NCI-H1048 (cell line): ENCODE results near the gene COL6A1.

Source experiments
- DNase-seq: peaks from one replicate; lab custom pipeline; 2025; lab: John Stamatoyannopoulos, UW

Gene COL6A1

DNA sequence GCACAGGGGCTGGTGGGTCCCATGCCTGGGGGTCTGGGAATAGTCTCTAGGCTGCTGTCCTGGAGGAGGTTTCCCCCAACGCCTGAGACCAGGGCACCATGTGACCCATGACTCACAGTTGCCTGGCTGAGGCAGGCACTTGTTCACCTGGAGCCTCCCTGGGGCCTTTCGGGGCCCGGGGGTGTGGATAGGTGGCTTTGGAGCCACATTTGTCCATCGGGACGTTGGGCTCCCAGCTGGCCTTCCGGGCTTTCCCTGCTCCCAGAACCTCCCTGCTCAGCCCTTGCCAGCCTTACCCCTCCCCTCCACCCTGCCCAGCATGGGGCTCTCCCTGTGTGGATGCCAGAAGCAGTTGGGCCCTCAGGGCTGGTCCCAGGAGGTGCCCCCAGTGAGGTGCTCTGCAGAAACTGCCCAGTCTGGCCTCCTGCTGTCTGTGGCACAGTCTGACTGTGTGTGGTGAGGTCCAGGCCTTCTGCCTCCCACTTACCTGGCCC lies 14.2 kb downstream of the COL6A1 start:
- no peak for DNase-seq

DNA sequence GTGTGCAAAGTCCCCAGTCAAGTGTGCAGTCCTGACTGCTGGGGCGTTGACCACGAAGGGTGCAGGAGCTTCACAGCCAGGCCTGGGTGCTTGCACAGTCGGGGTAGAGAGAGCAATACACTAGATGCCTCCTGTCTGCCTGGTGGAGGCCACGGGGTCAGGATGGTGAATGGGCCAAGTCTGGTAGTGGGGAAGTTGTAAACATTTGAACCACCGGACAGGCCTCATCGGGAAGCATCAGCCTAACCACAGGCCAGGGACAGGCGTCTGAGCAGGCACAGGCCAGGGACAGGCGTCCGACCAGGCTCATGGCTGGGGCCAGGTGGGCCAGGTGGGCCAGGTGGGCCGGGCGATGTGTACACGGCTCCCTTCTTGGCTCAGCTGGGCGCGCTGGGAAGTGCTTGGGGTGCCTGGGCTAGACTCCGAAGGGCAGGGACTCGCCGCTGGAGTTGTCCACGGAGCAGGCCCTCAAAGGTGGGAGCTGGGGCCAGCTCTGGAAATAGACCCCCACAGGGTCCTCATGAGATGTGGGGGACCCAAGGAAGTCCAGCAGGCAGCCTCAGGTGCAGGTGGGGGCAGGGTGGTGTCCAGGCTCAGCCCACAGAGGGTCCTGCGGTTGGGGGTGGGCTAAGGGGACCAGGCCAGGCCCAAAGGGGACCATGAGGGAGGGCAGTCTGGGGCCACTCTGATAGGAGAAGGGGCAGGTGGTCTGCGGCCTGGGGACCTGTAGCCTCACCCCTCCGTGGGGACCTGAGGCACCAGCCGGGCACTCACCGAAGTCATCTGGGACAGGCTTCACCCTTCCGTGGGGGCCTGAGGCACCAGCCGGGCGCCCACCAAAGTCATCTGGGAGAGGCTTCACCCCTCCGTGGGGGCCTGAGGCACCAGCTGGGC lies 15.0 kb downstream of the COL6A1 start:
- no peak for DNase-seq

DNA sequence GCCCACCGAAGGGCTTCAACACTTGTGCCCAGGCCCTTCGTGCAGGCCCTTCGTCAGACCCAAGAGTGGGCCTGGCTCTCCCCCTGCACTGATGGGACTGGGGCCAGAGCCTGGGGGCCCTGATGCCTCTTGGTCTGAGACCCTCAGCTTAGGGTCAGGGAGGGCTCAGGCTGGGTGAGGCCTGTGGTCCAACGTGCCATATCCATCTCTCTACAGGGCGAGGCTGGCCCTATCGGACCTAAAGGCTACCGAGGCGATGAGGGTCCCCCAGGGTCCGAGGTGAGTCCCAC lies 15.6 kb downstream of the COL6A1 start:
- DNase-seq, result no peak

DNA sequence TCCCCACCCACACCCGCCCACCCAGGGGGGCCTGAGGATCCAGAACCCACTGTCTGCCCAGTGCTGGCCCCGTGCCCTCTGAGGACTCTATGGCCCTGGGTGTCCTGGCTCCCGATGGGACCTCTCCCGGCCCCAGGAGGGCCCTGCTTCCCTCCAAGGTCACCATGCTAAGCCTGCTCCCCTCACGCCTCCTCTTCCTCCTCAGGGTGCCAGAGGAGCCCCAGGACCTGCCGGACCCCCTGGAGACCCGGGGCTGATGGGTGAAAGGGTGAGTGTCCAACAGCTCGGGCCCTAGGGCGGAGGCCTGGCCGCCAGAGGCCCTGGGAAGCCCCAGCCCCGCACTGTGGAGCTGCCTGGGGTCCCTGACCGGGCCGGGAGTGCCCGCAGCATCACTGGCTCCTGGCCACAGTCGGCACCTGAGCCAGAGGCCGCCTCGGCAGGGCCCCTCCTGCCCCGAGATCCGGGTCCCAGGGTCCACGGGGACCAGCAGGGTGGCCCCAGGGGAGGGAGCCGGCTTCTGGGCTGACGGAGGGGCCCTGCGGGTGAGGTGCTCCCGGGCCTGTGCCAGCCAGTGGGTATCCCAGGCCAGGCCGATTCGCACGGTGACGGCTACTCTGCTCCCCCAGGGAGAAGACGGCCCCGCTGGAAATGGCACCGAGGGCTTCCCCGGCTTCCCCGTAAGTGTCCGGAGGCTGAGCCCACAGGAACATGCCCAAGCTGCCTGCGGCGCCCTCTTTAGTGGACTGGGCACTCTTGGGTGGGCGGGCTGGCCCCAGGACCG lies 16.1 kb downstream of the COL6A1 start:
- no peak for DNase-seq

DNA sequence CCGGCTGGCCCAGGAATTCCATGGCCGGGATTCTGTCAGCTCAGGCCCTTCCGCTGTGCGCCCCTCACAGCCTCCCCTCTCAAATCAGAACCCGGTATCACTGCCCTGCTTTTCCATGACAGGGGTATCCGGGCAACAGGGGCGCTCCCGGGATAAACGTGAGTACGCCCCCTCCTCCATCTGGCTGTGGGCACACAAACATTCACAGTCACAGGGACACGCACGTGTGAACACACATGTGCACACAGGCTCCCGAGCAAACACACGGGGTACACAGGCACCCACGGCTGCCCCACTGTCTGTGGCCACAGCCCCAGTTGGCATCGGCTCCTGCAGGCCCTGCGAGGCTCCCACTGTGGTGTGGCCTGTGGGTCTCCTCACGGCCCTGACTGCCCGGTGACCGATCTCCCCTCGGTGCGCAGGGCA lies 16.7 kb downstream of the COL6A1 start:
- no peak for DNase-seq

DNA sequence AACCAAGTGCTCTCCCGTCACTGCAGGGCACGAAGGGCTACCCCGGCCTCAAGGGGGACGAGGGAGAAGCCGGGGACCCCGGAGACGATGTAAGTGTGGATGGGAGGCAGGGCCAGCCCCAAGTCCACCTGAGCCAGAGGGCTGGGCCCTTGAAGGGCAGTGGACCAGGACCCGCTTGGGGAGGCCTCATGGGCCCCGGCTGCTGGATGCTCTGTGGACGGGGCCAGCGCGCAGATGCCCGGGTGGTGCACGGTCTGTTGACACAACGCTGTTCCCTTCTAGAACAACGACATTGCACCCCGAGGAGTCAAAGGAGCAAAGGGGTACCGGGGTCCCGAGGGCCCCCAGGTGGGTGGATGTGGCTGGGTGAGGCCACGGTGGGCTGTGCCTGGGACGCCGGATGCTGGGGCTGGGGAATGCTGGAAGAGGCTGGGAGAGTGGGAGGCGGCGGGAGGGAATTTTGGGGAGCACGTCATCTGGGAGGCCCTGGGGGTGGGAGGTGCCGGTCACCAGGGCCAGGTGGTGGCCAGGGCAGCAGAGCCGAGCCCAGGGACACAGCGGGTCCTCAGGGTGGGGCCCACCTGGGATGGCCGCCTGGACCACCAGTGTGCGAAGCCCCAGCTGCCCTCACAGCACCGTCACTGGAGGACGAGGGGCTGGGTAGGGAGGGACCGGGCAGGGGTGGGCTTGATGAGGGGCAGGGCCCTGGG lies 17.5 kb downstream of the COL6A1 start:
- no peak for DNase-seq

DNA sequence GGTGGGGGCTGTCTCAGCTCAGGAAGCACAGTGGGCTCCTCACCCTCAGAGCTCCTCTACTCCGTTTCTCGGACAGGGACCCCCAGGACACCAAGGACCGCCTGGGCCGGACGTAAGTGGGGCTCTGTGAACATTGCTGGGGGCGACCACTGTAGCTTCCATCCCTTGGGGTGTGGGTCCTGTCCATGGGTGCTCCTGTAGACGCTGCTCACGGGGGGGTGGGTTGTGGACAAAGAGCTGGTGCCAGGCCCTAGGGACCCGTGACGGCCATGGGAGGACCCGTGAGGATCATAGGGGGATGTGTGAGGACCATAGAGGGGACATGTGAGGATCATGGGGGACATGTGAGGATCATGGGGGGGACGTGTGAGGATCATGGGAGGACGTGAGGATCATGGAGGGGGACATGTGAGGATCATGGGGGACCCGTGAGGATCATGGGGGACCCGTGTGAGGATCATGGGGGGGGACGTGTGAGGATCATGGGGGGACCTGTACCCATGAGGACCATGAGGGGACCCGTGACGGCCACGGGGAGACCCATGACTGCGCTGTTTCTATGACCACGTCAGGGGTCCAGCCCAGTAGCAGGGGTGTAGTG lies 18.1 kb downstream of the COL6A1 start:
- DNase-seq, result no peak

DNA sequence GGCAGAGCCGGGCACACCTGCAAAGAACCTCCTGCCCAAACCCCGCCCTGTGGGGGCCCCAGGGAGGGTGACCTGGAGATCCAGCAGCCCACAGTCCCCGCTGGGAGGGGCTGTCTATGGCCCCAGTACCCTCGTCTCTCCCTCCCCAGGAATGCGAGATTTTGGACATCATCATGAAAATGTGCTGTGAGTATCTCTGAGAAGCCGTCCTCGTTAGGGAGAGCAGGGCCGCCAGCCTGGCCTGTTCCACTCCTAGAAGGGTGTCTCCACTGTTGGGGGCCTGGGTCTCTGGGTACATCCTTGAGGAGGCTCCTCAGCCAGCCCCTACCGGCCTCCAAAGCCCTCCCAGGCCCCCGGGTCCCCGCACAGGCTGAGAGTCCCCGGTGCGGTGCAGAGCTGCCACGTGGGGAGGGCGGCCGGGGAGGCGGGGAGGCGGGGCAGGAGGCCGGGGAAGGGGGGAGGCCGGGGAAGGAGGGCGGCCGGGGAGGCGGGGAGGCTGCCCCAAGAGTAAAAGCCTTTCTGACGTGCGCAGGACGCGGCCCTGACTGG lies 18.7 kb downstream of the COL6A1 start:
- no peak for DNase-seq

DNA sequence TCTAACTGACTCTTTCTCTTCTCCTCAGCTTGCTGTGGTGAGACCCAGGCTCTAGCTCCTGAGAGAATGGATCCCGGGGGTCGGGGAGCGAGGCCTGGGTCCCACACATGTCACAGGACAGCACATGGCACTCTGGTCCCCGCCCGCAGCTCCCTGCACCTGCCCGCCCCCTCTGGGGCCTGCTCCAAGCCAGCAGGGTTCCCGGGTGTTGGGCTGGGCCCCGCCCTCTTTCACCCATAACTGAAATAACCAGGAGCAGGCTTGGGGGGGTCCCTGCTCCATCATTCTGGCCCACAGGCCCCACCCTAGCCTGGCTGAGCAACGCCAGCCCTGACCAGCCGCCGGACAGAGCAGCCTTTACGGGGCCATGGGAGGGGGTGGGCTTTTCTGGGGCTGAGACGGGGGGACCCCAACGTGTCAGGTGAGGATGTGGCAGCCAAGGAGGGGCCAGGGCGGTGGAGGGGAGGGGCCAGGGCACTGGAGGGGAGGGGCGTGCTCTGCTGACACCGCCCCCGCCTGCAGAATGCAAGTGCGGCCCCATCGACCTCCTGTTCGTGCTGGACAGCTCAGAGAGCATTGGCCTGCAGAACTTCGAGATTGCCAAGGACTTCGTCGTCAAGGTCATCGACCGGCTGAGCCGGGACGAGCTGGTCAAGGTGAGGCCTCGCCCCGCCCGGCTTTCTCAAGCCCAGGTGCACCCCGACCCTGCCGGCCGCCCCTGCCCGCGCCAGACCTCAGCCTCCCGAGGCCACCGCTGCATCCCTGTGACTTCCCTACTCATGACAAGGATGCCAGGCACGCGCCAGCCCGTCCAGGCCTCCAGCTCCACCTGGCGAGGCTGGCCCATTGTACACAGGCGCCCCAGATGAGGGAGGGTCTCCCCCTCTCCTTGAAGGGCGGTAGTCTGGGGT lies 19.4 kb downstream of the COL6A1 start:
- DNase-seq, result no peak

DNA sequence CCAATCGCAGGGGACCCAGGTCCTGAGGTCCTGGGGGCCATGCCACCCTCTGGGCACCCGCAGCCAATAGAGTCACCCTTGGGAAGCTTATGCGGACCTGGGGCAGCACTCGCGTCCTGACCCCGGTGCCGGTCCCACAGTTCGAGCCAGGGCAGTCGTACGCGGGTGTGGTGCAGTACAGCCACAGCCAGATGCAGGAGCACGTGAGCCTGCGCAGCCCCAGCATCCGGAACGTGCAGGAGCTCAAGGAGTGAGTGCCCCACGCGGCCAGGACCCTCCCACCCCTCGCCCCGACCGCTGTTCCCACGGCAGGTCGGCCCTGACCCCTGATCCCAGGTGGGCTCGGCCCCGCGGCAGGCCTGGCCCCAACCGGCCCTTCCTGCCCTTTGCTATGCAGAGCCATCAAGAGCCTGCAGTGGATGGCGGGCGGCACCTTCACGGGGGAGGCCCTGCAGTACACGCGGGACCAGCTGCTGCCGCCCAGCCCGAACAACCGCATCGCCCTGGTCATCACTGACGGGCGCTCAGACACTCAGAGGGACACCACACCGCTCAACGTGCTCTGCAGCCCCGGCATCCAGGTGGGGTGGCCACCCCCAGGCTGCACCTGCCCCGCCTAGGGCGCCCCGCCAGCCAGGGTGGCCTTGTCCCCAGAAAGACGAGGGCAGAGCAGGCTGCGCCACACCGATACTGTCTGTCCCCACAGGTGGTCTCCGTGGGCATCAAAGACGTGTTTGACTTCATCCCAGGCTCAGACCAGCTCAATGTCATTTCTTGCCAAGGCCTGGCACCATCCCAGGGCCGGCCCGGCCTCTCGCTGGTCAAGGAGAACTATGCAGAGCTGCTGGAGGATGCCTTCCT lies 20.5 kb downstream of the COL6A1 start:
- no peak for DNase-seq

DNA sequence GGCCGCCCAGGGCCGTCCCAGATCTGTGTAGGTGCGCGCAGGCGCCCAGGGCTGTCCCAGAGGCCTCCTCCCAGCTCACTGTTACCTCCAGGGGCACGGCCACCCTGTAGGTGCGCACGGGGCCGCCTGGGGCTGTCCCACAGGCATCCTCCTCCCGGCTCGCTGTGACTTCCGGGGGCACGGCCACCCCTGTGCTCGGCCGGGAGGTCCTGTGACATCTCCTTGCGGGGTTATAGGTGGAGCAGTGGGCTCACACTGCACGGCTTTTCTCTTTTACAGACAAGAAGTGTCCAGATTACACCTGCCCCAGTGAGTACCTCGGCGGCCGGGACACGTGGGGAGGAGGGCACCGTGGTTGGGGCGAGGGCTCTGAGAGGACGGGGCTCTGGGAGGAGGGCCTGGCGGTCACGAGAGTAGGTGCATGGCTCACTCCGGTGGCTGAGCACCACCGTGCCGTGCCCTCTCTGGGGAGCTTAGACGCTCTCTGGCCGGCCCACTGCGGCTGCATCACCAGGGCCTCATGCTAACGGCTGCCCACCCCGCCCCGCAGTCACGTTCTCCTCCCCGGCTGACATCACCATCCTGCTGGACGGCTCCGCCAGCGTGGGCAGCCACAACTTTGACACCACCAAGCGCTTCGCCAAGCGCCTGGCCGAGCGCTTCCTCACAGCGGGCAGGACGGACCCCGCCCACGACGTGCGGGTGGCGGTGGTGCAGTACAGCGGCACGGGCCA lies 21.4 kb downstream of the COL6A1 start:
- no peak for DNase-seq

DNA sequence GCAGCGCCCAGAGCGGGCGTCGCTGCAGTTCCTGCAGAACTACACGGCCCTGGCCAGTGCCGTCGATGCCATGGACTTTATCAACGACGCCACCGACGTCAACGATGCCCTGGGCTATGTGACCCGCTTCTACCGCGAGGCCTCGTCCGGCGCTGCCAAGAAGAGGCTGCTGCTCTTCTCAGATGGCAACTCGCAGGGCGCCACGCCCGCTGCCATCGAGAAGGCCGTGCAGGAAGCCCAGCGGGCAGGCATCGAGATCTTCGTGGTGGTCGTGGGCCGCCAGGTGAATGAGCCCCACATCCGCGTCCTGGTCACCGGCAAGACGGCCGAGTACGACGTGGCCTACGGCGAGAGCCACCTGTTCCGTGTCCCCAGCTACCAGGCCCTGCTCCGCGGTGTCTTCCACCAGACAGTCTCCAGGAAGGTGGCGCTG lies 22.0 kb downstream of the COL6A1 start:
- DNase-seq, result no peak

DNA sequence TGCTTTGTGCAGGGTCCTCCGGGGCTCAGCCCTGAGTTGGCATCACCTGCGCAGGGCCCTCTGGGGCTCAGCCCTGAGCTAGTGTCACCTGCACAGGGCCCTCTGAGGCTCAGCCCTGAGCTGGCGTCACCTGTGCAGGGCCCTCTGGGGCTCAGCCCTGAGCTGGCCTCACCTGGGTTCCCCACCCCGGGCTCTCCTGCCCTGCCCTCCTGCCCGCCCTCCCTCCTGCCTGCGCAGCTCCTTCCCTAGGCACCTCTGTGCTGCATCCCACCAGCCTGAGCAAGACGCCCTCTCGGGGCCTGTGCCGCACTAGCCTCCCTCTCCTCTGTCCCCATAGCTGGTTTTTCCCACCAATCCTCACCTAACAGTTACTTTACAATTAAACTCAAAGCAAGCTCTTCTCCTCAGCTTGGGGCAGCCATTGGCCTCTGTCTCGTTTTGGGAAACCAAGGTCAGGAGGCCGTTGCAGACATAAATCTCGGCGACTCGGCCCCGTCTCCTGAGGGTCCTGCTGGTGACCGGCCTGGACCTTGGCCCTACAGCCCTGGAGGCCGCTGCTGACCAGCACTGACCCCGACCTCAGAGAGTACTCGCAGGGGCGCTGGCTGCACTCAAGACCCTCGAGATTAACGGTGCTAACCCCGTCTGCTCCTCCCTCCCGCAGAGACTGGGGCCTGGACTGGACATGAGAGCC lies 22.7 kb downstream of the COL6A1 start:
- no peak for DNase-seq

DNA sequence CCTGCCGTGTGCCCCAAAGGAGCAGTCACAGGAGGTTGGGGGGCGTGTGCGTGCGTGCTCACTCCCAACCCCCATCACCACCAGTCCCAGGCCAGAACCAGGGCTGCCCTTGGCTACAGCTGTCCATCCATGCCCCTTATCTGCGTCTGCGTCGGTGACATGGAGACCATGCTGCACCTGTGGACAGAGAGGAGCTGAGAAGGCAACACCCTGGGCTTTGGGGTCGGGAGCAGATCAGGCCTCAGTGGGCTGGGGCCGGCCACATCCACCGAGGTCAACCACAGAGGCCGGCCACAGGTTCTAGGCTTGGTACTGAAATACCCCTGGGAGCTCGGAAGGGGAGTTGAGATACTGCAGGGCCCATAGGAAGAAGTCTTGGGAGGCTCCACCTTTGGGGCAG lies 23.5 kb downstream of the COL6A1 start:
- no peak for DNase-seq

DNA sequence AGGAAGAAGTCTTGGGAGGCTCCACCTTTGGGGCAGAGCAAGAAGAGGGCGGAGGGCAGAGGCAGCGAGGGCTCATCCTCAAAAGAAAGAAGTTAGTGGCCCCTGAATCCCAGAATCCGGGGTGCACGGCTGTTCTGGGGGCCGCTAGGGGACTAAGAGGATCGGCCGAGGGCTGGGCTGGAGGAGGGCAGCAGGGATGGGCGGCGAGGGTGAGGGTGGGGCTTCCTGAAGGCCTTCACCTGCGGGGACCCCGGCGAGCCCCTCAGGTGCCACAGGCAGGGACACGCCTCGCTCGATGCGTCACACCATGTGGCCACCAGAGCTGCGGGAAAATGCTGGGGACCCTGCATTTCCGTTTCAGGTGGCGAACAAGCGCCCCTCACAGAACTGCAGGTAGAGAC lies 23.9 kb downstream of the COL6A1 start:
- no peak for DNase-seq

DNA sequence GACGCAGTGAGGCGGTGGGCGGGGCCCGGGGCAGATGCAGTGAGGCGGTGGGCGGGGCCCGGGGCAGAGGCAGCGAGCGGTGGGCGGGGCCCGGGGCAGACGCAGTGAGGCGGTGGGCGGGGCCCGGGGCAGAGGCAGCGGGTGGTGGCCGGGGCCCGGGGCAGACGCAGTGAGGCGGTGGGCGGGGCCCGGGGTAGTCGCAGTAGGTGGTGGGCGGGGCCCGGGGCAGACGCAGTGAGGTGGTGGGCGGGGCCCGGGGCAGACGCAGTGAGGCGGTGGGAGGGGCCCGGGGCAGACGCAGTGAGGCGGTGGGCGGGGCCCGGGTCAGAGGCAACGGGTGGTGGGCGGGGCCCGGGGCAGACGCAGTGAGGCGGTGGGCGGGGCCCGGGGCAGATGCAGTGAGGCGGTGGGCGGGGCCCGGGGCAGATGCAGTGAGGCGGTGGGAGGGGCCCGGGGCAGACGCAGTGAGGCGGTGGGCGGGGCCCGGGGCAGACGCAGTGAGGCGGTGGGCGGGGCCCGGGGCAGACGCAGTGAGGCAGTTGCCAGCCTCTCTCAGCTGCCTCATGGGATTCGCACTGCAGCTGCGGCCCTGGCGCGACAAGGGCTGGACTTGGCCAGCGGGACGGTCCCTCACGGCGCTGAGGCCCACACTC lies 24.4 kb downstream of the COL6A1 start:
- peak; percentile 26 for DNase-seq

DNA sequence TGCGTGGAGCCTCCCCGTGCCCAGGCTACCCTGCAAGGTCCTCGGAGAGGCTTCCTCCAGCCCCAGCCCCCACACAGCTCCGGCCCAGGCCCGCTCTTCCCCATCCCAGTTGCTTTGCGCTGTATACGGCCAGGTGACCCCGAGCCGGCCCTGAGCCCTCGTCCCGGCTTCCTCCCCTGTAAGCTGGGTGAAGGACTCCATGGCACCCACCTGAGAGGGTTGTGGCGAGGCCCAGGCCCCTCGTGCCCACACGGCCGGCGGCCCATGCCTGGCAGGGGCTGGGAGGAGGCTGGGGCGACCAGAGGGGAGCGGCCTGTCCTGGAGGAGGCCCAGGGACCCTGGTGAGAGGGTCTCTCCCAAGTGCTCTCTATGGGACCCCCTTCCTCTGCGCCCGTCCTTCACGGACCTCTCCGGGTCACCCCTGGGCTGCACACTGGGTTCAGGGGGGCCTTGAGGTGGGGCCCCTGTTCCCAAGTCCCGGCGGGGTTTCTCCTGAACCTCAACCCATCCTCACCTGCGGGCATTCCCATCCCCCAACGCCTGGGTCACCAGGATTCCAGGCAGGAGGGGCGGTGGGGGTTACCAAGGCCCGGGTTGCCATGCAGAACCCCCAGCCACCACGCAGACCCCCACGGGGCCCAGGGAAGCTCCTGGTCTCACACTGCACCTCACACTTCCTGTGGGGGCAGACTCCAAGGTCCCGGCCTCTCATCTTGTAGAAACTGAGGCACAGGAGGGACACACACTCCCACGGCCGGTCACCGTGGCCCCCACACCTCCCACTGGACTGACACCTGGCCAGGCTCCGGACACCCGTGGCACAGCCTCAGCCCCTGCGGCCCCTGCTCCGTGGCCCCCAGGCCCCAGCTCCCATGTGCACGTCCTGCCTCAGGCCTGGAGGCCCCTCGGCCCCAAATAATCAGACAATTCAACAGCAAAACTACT lies 25.2 kb downstream of the COL6A1 start:
- DNase-seq, result no peak
